GM19468 (cell line): ENCODE measurements around the gene CDH23.
A peak's percentile ranks its signal among the peaks of the same experiment; 100 is the strongest.
"Not testable (repeated sequence)": the region's sequence is repeated elsewhere in the genome, so short reads cannot be mapped to it uniquely, and the experiment has no call there.

Source experiments
- ATAC-seq: cut with Tn5 transposase; IDR thresholded peaks from one replicate; pipeline ENCODE4 v1.9.1; 2021; ENCODE audit warnings: mild to moderate bottlenecking, moderate library complexity, moderate number of reproducible peaks; ENCODE audit not compliant: unreplicated experiment; ENCODE audit errors: extremely low read depth

The CDH23 gene

GRCh38 chr10:71396711-71397295 lies at the start of gene CDH23:
Gene CDH23 (plus strand): TSS chr10:71396920. CDS start chr10:71439832, 42,912 bp downstream.
- no peak for ATAC-seq

- no peak for ATAC-seq
Measured at GRCh38 chr10:71347587-71348395, 48.9 kb upstream of the CDH23 start.

- ATAC-seq = no peak
Measured at GRCh38 chr10:71348850-71349249, 47.9 kb upstream of the CDH23 start.

GRCh38 chr10:71349406-71349805 lies 47.3 kb upstream of the CDH23 start:
- ATAC-seq = no peak

GRCh38 chr10:71351087-71351486 lies 45.6 kb upstream of the CDH23 start:
- ATAC-seq = no peak

GRCh38 chr10:71351628-71352319 lies 44.9 kb upstream of the CDH23 start:
- ATAC-seq = no peak

- ATAC-seq = no peak
Measured at GRCh38 chr10:71353639-71354038, 43.1 kb upstream of the CDH23 start.

GRCh38 chr10:71354776-71355175 lies 41.9 kb upstream of the CDH23 start:
- ATAC-seq = no peak

GRCh38 chr10:71355886-71356285 lies 40.8 kb upstream of the CDH23 start:
- ATAC-seq = no peak

GRCh38 chr10:71357792-71358265 lies 38.9 kb upstream of the CDH23 start:
- no peak for ATAC-seq

- no peak for ATAC-seq
Measured at GRCh38 chr10:71358277-71358676, 38.4 kb upstream of the CDH23 start.

GRCh38 chr10:71358906-71359305 lies 37.8 kb upstream of the CDH23 start:
- not testable (repeated sequence) for ATAC-seq

GRCh38 chr10:71359364-71360046 lies 37.2 kb upstream of the CDH23 start:
- peak; percentile 22 for ATAC-seq

GRCh38 chr10:71360735-71361134 lies 36.0 kb upstream of the CDH23 start:
- ATAC-seq = no peak

- ATAC-seq = no peak
Measured at GRCh38 chr10:71361581-71361980, 35.1 kb upstream of the CDH23 start.

GRCh38 chr10:71362141-71362540 lies 34.6 kb upstream of the CDH23 start:
- ATAC-seq = no peak

GRCh38 chr10:71363936-71364335 lies 32.8 kb upstream of the CDH23 start:
- ATAC-seq = no peak

GRCh38 chr10:71365366-71365765 lies 31.4 kb upstream of the CDH23 start:
- ATAC-seq = no peak

- no peak for ATAC-seq
Measured at GRCh38 chr10:71366690-71367089, 30.0 kb upstream of the CDH23 start.

- ATAC-seq = no peak
Measured at GRCh38 chr10:71367271-71367670, 29.4 kb upstream of the CDH23 start.
